COR-L47 (cell line): ENCODE data around the gene LOXHD1.

Experiments used
- DNase-seq: peaks from one replicate; lab custom pipeline; 2025; lab: John Stamatoyannopoulos, UW

LOXHD1 gene

GRCh38 chr18:46541626-46542189 is 115.3 kb downstream of the LOXHD1 start:
- DNase-seq = no peak

- DNase-seq = no peak
Measured at GRCh38 chr18:46538376-46538775, 118.6 kb downstream of the LOXHD1 start.

GRCh38 chr18:46536215-46536874 is 120.7 kb downstream of the LOXHD1 start:
- no peak for DNase-seq

- DNase-seq = no peak
Measured at GRCh38 chr18:46531482-46531881, 125.5 kb downstream of the LOXHD1 start.

GRCh38 chr18:46528037-46528436 is 129.0 kb downstream of the LOXHD1 start:
- no peak for DNase-seq

- no peak for DNase-seq
Measured at GRCh38 chr18:46519870-46520269, 137.2 kb downstream of the LOXHD1 start.

GRCh38 chr18:46518438-46518837 is 138.6 kb downstream of the LOXHD1 start:
- DNase-seq = no peak

- DNase-seq = no peak
Measured at GRCh38 chr18:46516555-46516954, 140.5 kb downstream of the LOXHD1 start.

- no peak for DNase-seq
Measured at GRCh38 chr18:46510386-46510785, 146.6 kb downstream of the LOXHD1 start.

GRCh38 chr18:46509530-46509929 is 147.5 kb downstream of the LOXHD1 start:
- DNase-seq = no peak

GRCh38 chr18:46506974-46507586 is 149.9 kb downstream of the LOXHD1 start:
- DNase-seq = no peak

GRCh38 chr18:46502444-46502843 is 154.6 kb downstream of the LOXHD1 start:
- no peak for DNase-seq

GRCh38 chr18:46497129-46497528 is 159.9 kb downstream of the LOXHD1 start:
- no peak for DNase-seq

- DNase-seq = peak; percentile 43
Measured at GRCh38 chr18:46488471-46489213, 168.4 kb downstream of the LOXHD1 start.

- no peak for DNase-seq
Measured at GRCh38 chr18:46485675-46486194, 171.3 kb downstream of the LOXHD1 start.

GRCh38 chr18:46484971-46485370 is 172.0 kb downstream of the LOXHD1 start:
- no peak for DNase-seq

- no peak for DNase-seq
Measured at GRCh38 chr18:46482831-46483230, 174.2 kb downstream of the LOXHD1 start.

GRCh38 chr18:46481847-46482245 is 175.2 kb downstream of the LOXHD1 start:
- no peak for DNase-seq

GRCh38 chr18:46481048-46481846 is 175.8 kb downstream of the LOXHD1 start:
- DNase-seq = peak; percentile 73

- DNase-seq = no peak
Measured at GRCh38 chr18:46480226-46480625, 176.8 kb downstream of the LOXHD1 start.

- DNase-seq = no peak
Measured at GRCh38 chr18:46478796-46479195, 178.2 kb downstream of the LOXHD1 start.
